IPS-NIHi11 (cell line): Measurements from ENCODE around the gene PATL2.
"Not testable (repeated sequence)": the region's sequence is repeated elsewhere in the genome, so short reads cannot be mapped to it uniquely, and the experiment has no call there.

Experiments used
- DNase-seq: peaks from one replicate; pipeline ENCODE4 v3.0.0; 2012; ENCODE audit warnings: mixed read lengths, low spot score

PATL2 gene

GRCh38 chr15:44711096-44711742, at the start of gene PATL2, which contains the start of gene B2M:
Gene PATL2, minus strand, starts transcription at chr15:44711323. Its CDS starts 34,833 bp downstream, at chr15:44676490.
Gene B2M, plus strand, starts transcription at chr15:44711517. Its CDS starts 30 bp downstream, at chr15:44711547.
- DNase-seq, result peak; percentile 93

GRCh38 chr15:44753345-44753744, 42.2 kb upstream of the PATL2 start:
- no peak for DNase-seq

- DNase-seq, result not testable (repeated sequence)
These were observed 32.3 kb upstream of the PATL2 start for GRCh38 chr15:44743454-44743853.

GRCh38 chr15:44739222-44739847, 28.2 kb upstream of the PATL2 start:
- DNase-seq, result not testable (repeated sequence)

GRCh38 chr15:44738340-44738984, 27.3 kb upstream of the PATL2 start:
- DNase-seq, result peak; percentile 29

- no peak for DNase-seq
These were observed 25.1 kb upstream of the PATL2 start, which contains the start of gene TRIM69 for GRCh38 chr15:44736181-44736765. Gene TRIM69, plus strand, starts transcription at chr15:44736528. Its CDS starts 177 bp downstream, at chr15:44736705.

GRCh38 chr15:44735482-44736180, 24.5 kb upstream of the PATL2 start:
- no peak for DNase-seq

GRCh38 chr15:44734839-44735481, 23.8 kb upstream of the PATL2 start:
- no peak for DNase-seq

GRCh38 chr15:44729408-44730127, 18.4 kb upstream of the PATL2 start:
- DNase-seq, result peak; percentile 23

- peak; percentile 90 for DNase-seq
These were observed 17.7 kb upstream of the PATL2 start for GRCh38 chr15:44728576-44729407.

- DNase-seq, result not testable (repeated sequence)
These were observed 17.1 kb upstream of the PATL2 start for GRCh38 chr15:44728232-44728575.

- DNase-seq, result no peak
These were observed 16.5 kb upstream of the PATL2 start for GRCh38 chr15:44727485-44728231.

GRCh38 chr15:44726568-44727484, 15.7 kb upstream of the PATL2 start:
- DNase-seq, result no peak

GRCh38 chr15:44726136-44726535, 15.0 kb upstream of the PATL2 start:
- no peak for DNase-seq

GRCh38 chr15:44722011-44722410, 10.9 kb upstream of the PATL2 start:
- no peak for DNase-seq

- DNase-seq, result no peak
These were observed 9.5 kb upstream of the PATL2 start for GRCh38 chr15:44720460-44721176.

GRCh38 chr15:44720000-44720435, 8.9 kb upstream of the PATL2 start:
- DNase-seq, result not testable (repeated sequence)
